ENCODE measurements around the gene KRTAP5-1.
A peak's percentile ranks its signal among the peaks of the same experiment; 100 is the strongest.
"Not testable (repeated sequence)": the region's sequence is repeated elsewhere in the genome, so short reads cannot be mapped to it uniquely, and the experiment has no call there.

Gene KRTAP5-1

DNA sequence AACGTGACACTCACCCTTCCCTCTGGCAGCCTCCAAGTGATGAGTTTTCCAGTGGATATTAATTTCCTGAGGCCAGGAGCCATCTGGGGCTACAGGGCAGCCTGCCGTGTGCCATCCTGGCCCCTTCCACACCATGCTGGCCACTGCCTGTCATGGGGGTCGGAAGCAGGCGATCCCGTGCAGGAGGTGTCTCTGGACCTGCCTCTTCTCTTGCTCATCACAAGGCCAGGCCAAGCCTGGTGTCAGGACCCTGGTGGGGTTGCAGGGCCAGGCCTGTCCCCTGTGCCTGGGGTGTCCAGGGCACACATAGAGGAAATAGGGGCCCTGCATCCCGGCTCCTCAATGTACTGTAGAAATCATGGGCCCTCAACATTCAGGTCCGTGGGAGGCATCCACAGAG lies 19.6 kb upstream of the KRTAP5-1 start:
- no peaks in the 10 kb centered on the region for H3K36me3 ChIP-seq
- H3K27ac ChIP-seq: peak overlapping the region in 1 of 11 experiments; percentile 20; a peak in 2 of 22 replicates

DNA sequence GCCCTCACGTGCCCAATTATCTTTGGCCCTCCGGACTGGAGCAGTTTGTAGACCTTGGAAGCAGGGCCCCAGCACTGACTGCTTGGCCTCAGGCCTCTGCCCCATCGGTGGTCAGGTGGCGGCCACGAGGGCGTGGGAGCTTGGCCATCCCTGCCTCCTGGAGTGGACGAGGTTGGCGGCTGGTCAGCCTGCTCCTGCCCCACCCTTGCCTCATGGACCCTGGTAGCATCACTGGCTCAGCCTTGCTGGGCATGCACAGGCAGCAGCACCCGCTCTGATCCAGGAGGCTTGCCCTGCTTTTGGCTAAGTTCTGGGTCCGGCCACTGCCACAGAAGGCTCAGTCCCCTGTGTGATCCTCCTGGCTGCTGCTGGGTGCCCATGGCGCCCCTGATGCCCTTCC lies 19.1 kb upstream of the KRTAP5-1 start:
- Histone ChIP-seq H3K9ac (no peak overlapping the region), H3K4me3 (no peak overlapping the region), H4K20me1 (no peaks in the 10 kb centered on the region), H3K4me2 (no peak overlapping the region), H3K27me3 (peaks cover 0 to 9% (median 3%) of the 10 kb centered on the region in 11 experiments; a peak in 4 of 22 replicates), H3K9me3 (replicated peaks in 1 of 11) (no peaks in the 10 kb centered on the region), H3K4me1 (peaks cover 6 to 27% (median 11%) of the 10 kb centered on the region in 10 experiments; a peak in 17 of 20 replicates), H3K27ac (no peak overlapping the region), H3K36me3 (no peaks in the 10 kb centered on the region)
- no peak for TF ChIP-seq Cebpa-rat (IDR thresholded peaks at IDR 0.05)

More for the DNA sequence above, 19.6 kb upstream of the KRTAP5-1 start:
- no peak for TF ChIP-seq Cebpa-rat (IDR thresholded peaks at IDR 0.05)
- Histone ChIP-seq H3K4me1 (peaks cover 6 to 27% (median 11%) of the 10 kb centered on the region in 10 experiments; a peak in 17 of 20 replicates), H3K4me2 (peak overlapping the region in 4 of 11 experiments; percentile 21 to 53 (median 47); a peak in 6 of 22 replicates), H3K4me3 (no peak overlapping the region), H3K9ac (no peak overlapping the region), H3K27me3 (peaks cover 0 to 9% (median 3%) of the 10 kb centered on the region in 11 experiments; a peak in 4 of 22 replicates), H3K9me3 (replicated peaks in 1 of 11) (peaks cover 0 to under 1% (median 0%) of the 10 kb centered on the region in 11 experiments; a peak in 2 of 22 replicates), H4K20me1 (no peaks in the 10 kb centered on the region)

DNA sequence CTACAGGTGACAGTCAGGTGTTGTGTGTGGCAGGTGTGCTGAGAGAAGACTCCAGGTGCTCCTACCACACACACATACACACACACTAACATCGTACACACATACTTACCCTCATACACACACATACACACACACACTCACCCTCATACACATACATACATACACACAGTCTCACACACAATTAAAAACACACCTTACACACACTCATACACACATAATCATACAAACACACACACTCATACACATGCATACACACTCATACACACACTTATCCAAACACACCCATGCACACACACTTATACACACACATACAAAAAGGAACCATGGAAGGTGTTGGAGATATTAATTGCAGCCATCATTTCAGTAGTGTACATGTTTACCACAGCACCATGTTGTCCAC lies 18.5 kb upstream of the KRTAP5-1 start:
- H3K4me1 ChIP-seq: peaks cover 6 to 27% (median 11%) of the 10 kb centered on the region in 10 experiments; a peak in 17 of 20 replicates
- H3K36me3 ChIP-seq: no peaks in the 10 kb centered on the region
- H3K27ac ChIP-seq: no peak overlapping the region
- H3K9ac ChIP-seq: no peak overlapping the region
- no peaks in the 10 kb centered on the region for H3K9me3 ChIP-seq (replicated peaks in 1 of 11)
- peaks cover 0 to 8% (median 3%) of the 10 kb centered on the region in 11 experiments; a peak in 4 of 22 replicates for H3K27me3 ChIP-seq
- TF ChIP-seq Cebpa-rat (IDR thresholded peaks at IDR 0.05): no peak
- no peak overlapping the region for H3K4me2 ChIP-seq
- H4K20me1 ChIP-seq: no peaks in the 10 kb centered on the region
- H3K4me3 ChIP-seq: no peak overlapping the region

DNA sequence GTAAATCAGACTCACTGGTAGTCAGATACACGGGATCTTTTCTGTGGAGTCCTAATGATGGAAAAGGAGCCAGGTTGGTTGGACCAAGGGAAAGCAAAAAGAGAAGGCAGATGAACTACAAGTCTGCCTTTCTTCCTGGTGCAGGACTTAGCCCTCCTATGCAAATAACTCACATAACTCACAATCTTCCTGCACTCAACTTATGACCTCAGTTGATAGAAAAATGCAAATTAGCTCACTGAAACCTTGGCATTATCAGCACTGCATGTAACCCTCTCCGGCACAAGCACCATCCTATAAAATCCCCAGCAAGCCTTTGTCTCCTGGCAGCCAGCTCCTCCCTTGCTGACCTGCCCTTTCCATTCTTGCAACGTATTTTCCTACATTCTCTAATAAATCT lies 16.6 kb upstream of the KRTAP5-1 start:
- not testable (repeated sequence) for H3K27ac ChIP-seq; H3K4me3 ChIP-seq; H3K9ac ChIP-seq; H3K27me3 ChIP-seq; H4K20me1 ChIP-seq; H3K4me2 ChIP-seq; H3K9me3 ChIP-seq (replicated peaks in 1 of 11); H3K36me3 ChIP-seq
- H3K4me1 ChIP-seq: peaks cover 11 to 30% (median 22%) of the 10 kb centered on the region in 10 experiments; a peak in 17 of 20 replicates

DNA sequence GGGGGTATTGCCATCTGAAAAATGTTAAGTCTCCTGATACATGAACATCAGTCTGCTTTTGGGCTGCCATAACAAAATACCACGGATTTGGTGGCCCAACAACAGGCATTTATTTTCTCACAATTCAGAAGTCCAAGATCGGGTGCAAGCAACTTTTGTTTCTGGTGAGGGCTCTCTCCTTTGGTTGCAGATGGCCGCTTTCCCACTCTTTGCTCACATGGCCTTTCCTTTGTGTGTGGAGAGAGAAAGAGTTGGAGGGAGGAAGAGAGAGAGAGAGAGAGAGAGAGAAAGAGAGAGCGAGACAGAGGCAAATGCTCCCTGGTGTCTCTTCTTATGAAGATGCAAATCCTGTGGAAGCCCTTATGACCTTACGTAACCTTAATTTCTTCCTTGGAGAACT lies 15.5 kb upstream of the KRTAP5-1 start:
- Histone ChIP-seq H4K20me1 (no peaks in the 10 kb centered on the region), H3K27ac (no peak overlapping the region), H3K36me3 (no peaks in the 10 kb centered on the region), H3K9me3 (replicated peaks in 1 of 11) (no peaks in the 10 kb centered on the region), H3K9ac (no peak overlapping the region), H3K4me1 (peaks cover 11 to 27% (median 20%) of the 10 kb centered on the region in 10 experiments; a peak in 18 of 20 replicates), H3K4me2 (no peak overlapping the region), H3K27me3 (peaks cover 0 to 4% (median 0%) of the 10 kb centered on the region in 11 experiments; a peak in 1 of 22 replicates), H3K4me3 (no peak overlapping the region)
- TF ChIP-seq Cebpa-rat (IDR thresholded peaks at IDR 0.05): no peak

- peaks cover 11 to 25% (median 20%) of the 10 kb centered on the region in 10 experiments; a peak in 18 of 20 replicates for H3K4me1 ChIP-seq
- H4K20me1 ChIP-seq: no peaks in the 10 kb centered on the region
- no peak for TF ChIP-seq Cebpa-rat (IDR thresholded peaks at IDR 0.05)
- no peak overlapping the region for H3K27ac ChIP-seq
- no peak overlapping the region for H3K9ac ChIP-seq
- no peak overlapping the region for H3K4me3 ChIP-seq
- H3K4me2 ChIP-seq: no peak overlapping the region
- H3K36me3 ChIP-seq: no peaks in the 10 kb centered on the region
- H3K27me3 ChIP-seq: peaks cover 0 to 4% (median 0%) of the 10 kb centered on the region in 11 experiments; a peak in 1 of 22 replicates
- no peaks in the 10 kb centered on the region for H3K9me3 ChIP-seq (replicated peaks in 1 of 11)
Observed at GRCh38 chr11:1598816-1599215, 13.7 kb upstream of the KRTAP5-1 start.

GRCh38 chr11:1598406-1598805 lies 13.3 kb upstream of the KRTAP5-1 start:
- not testable (repeated sequence) for H3K27ac ChIP-seq; H3K9ac ChIP-seq; H3K9me3 ChIP-seq (replicated peaks in 1 of 11); H4K20me1 ChIP-seq; H3K4me3 ChIP-seq; H3K36me3 ChIP-seq; H3K27me3 ChIP-seq
- Histone ChIP-seq H3K4me2 (peak overlapping the region in 4 of 11 experiments; percentile 10 to 50 (median 32); a peak in 3 of 22 replicates), H3K4me1 (peaks cover 11 to 25% (median 20%) of the 10 kb centered on the region in 10 experiments; a peak in 18 of 20 replicates)

DNA sequence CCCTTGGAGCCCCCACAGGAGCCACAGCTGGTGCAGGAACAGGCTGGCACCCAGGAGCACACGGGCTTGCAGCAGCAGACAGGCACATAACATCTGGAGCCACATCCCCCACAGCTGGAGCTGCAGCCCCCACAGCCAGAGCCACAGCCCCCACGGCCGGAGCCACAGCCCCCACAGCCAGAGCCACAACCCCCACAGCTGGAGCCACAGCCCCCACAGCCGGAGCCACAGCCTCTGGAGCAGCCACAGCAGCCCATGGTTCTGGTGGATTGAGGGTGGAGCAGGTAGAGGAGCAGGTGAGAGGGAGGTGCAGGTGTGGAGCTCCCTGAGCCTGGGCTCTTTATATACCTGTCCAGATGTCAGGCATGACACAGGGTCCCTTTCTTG lies 12.9 kb upstream of the KRTAP5-1 start, which contains the start of gene KRTAP5-2:
Gene KRTAP5-2, minus strand, starts transcription at position 301 of the 387 bp plus-strand sequence. Its CDS starts 44 bp downstream, at position 257.
- Histone ChIP-seq H3K4me3 (no peak within 1 kb of the TSS), H3K4me1 (peaks cover 11 to 25% (median 20%) of the 10 kb centered on the region in 10 experiments; a peak in 18 of 20 replicates), H3K27ac (0 out of 22 replicates have a peak within 1 kb of the TSS, but pooled peaks of 1 of the 11 experiments have one; percentile 6), H4K20me1 (no peaks in the 10 kb centered on the region), H3K9me3 (replicated peaks in 1 of 11) (no peaks in the 10 kb centered on the region), H3K9ac (peak within 1 kb of the TSS in 1 of 11 experiments; percentile 9; a peak in 1 of 22 replicates), H3K4me2 (peak within 1 kb of the TSS; percentile 0 to 52 (median 28); a peak in 13 of 22 replicates), H3K27me3 (peaks cover 0 to 4% (median 0%) of the 10 kb centered on the region in 11 experiments; a peak in 1 of 22 replicates), H3K36me3 (no peaks in the 10 kb centered on the region)
- TF ChIP-seq Cebpa-rat (IDR thresholded peaks at IDR 0.05): no peak

- no peak overlapping the region for H3K4me3 ChIP-seq
Observed at GRCh38 chr11:1597331-1597993, 12.4 kb upstream of the KRTAP5-1 start.

GRCh38 chr11:1596576-1597121 lies 11.6 kb upstream of the KRTAP5-1 start:
- not testable (repeated sequence) for H3K9me3 ChIP-seq (replicated peaks in 1 of 11); H4K20me1 ChIP-seq; H3K27me3 ChIP-seq; H3K36me3 ChIP-seq; H3K4me3 ChIP-seq; H3K27ac ChIP-seq
- Histone ChIP-seq H3K9ac (0 out of 22 replicates have a peak overlapping the region, but pooled peaks of 1 of the 11 experiments have one; percentile 9), H3K4me2 (peak overlapping the region in 3 of 11 experiments; percentile 6 to 51 (median 28); a peak in 1 of 22 replicates), H3K4me1 (peaks cover 11 to 25% (median 20%) of the 10 kb centered on the region in 10 experiments; a peak in 18 of 20 replicates)

More at GRCh38 chr11:1597331-1597993, 12.4 kb upstream of the KRTAP5-1 start:
- TF ChIP-seq Cebpa-rat (IDR thresholded peaks at IDR 0.05): no peak
- Histone ChIP-seq H3K9ac (peak overlapping the region in 1 of 11 experiments; percentile 9; a peak in 1 of 22 replicates), H3K4me1 (peaks cover 11 to 25% (median 20%) of the 10 kb centered on the region in 10 experiments; a peak in 18 of 20 replicates), H4K20me1 (no peaks in the 10 kb centered on the region), H3K4me2 (peak overlapping the region; percentile 0 to 52 (median 28); a peak in 13 of 22 replicates), H3K27ac (0 out of 22 replicates have a peak overlapping the region, but pooled peaks of 1 of the 11 experiments have one; percentile 6), H3K27me3 (peaks cover 0 to 4% (median 0%) of the 10 kb centered on the region in 11 experiments; a peak in 1 of 22 replicates), H3K9me3 (replicated peaks in 1 of 11) (0 out of 22 replicates have a peak, but pooled peaks cover 0 to 4% (median 0%) of the 10 kb centered on the region in 11 experiments), H3K36me3 (no peaks in the 10 kb centered on the region)

DNA sequence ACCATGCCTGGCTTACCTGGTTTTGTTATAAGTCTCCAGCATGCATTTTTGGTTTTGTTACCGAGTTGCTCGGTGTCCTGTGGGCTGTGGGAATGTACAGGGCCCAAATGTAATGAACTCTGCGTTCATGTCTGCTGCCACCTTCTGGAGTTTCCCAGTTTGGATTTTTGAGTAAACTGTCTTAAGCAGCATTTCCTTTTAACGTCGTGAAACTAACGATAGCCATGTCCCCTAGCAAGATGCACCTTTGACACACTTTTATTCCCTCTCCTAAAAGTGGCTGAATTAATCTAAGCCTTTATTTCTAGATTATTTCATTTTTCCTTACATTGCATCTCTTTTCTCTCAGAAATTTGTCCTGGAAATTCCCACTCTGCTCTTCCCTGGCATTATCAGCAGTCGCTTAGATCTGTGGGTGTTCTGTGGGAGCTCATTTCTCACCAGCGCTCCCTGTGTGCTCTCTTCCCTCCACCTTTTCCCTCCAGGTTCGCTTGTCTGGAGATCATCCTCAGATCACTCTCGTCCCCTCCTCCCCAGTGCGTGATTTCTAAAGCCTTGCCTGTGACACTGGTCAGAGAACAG lies 11.0 kb upstream of the KRTAP5-1 start:
- H3K9me3 ChIP-seq (replicated peaks in 1 of 11): peaks cover 0 to 15% (median 0%) of the 10 kb centered on the region in 11 experiments; a peak in 4 of 22 replicates
- H3K4me1 ChIP-seq: peaks cover 11 to 28% (median 20%) of the 10 kb centered on the region in 10 experiments; a peak in 18 of 20 replicates
- not testable (repeated sequence) for H3K9ac ChIP-seq, H3K27ac ChIP-seq, H3K4me3 ChIP-seq, H3K27me3 ChIP-seq, H4K20me1 ChIP-seq, H3K36me3 ChIP-seq
- peak overlapping the region in 3 of 11 experiments; percentile 8 to 41 (median 37); a peak in 4 of 22 replicates for H3K4me2 ChIP-seq
